Panc1 (cell line): ENCODE results near the gene NOTCH2.

Source experiments
- TF ChIP-seq, protein P1 (sequence below): fragments of 450-650 bp; IDR thresholded peaks from 2 replicates; pipeline ENCODE4 v1.5.1; 2017; ENCODE audit warnings: mild to moderate bottlenecking
- TF ChIP-seq, protein P2 (sequence below), 2 experiments: IDR thresholded peaks; 2 replicates each; pipeline ENCODE4 v1.6.1; 2011 to 2012; ENCODE audit warnings: low read depth in 2 of 2, control low read depth in 1 of 2, low read length in 1 of 2, mild to moderate bottlenecking in 1 of 2, moderate library complexity in 1 of 2; ENCODE audit not compliant: insufficient read depth in 1 of 2

DNA sequence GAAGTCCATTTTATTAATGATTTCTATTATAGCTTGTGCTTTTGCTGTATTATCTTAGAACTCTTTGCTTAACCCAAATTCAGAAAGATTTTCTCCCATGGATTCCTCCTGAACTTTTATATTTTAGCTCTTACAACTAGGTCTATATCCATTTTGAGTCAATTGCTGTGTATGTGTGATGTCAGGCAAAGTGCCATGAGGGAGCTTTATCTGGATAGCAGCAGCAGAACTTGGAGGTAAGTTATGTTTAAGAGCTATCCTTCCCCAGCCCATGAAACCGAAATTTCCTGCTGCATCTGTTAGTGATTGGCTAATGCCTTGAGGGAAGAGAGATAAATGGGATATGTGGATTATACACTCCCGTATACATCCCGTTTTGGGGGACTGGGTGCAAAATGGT is 203.0 kb downstream of the NOTCH2 start:
- TF ChIP-seq, protein P1, sequence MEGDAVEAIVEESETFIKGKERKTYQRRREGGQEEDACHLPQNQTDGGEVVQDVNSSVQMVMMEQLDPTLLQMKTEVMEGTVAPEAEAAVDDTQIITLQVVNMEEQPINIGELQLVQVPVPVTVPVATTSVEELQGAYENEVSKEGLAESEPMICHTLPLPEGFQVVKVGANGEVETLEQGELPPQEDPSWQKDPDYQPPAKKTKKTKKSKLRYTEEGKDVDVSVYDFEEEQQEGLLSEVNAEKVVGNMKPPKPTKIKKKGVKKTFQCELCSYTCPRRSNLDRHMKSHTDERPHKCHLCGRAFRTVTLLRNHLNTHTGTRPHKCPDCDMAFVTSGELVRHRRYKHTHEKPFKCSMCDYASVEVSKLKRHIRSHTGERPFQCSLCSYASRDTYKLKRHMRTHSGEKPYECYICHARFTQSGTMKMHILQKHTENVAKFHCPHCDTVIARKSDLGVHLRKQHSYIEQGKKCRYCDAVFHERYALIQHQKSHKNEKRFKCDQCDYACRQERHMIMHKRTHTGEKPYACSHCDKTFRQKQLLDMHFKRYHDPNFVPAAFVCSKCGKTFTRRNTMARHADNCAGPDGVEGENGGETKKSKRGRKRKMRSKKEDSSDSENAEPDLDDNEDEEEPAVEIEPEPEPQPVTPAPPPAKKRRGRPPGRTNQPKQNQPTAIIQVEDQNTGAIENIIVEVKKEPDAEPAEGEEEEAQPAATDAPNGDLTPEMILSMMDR = no peak
- TF ChIP-seq, protein P2, sequence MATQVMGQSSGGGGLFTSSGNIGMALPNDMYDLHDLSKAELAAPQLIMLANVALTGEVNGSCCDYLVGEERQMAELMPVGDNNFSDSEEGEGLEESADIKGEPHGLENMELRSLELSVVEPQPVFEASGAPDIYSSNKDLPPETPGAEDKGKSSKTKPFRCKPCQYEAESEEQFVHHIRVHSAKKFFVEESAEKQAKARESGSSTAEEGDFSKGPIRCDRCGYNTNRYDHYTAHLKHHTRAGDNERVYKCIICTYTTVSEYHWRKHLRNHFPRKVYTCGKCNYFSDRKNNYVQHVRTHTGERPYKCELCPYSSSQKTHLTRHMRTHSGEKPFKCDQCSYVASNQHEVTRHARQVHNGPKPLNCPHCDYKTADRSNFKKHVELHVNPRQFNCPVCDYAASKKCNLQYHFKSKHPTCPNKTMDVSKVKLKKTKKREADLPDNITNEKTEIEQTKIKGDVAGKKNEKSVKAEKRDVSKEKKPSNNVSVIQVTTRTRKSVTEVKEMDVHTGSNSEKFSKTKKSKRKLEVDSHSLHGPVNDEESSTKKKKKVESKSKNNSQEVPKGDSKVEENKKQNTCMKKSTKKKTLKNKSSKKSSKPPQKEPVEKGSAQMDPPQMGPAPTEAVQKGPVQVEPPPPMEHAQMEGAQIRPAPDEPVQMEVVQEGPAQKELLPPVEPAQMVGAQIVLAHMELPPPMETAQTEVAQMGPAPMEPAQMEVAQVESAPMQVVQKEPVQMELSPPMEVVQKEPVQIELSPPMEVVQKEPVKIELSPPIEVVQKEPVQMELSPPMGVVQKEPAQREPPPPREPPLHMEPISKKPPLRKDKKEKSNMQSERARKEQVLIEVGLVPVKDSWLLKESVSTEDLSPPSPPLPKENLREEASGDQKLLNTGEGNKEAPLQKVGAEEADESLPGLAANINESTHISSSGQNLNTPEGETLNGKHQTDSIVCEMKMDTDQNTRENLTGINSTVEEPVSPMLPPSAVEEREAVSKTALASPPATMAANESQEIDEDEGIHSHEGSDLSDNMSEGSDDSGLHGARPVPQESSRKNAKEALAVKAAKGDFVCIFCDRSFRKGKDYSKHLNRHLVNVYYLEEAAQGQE (IDR thresholded peaks at IDR 0.05; ENCODE audit: insufficient read depth in 1 of 2, low read depth in 2 of 2, low read length in 1 of 2) = no peak
